NCI-H524 treated with DMSO at 0.1 percent for 48 hours (cell line): ENCODE measurements around the gene GOLT1B.

Source experiments
- DNase-seq: peaks from one replicate; lab custom pipeline; 2025; lab: John Stamatoyannopoulos, UW

GOLT1B gene

GRCh38 chr12:21523148-21523547 is 21.6 kb downstream of the GOLT1B start:
- DNase-seq = no peak

- DNase-seq = no peak
These were observed 24.5 kb downstream of the GOLT1B start, which contains the start of gene SPX for GRCh38 chr12:21526053-21526452. Gene SPX, plus strand, starts transcription at chr12:21526296. Its CDS starts 177 bp downstream, at chr12:21526473.

GRCh38 chr12:21526721-21527345 is 25.2 kb downstream of the GOLT1B start:
- DNase-seq = no peak

GRCh38 chr12:21527451-21528180 is 26.0 kb downstream of the GOLT1B start:
- peak; percentile 4 for DNase-seq

- no peak for DNase-seq
These were observed 27.4 kb downstream of the GOLT1B start for GRCh38 chr12:21528953-21529352.

GRCh38 chr12:21529456-21529855 is 27.9 kb downstream of the GOLT1B start:
- no peak for DNase-seq

- no peak for DNase-seq
These were observed 36.6 kb downstream of the GOLT1B start for GRCh38 chr12:21538061-21538653.

- DNase-seq = no peak
These were observed 38.2 kb downstream of the GOLT1B start for GRCh38 chr12:21539797-21540196.

- DNase-seq = no peak
These were observed 40.2 kb downstream of the GOLT1B start for GRCh38 chr12:21541773-21542172.

- no peak for DNase-seq
These were observed 40.8 kb downstream of the GOLT1B start for GRCh38 chr12:21542403-21542802.

- DNase-seq = no peak
These were observed 41.6 kb downstream of the GOLT1B start for GRCh38 chr12:21543151-21543550.

- no peak for DNase-seq
These were observed 44.0 kb downstream of the GOLT1B start for GRCh38 chr12:21545557-21545956.

GRCh38 chr12:21546716-21547115 is 45.1 kb downstream of the GOLT1B start:
- DNase-seq = no peak

- DNase-seq = no peak
These were observed 45.8 kb downstream of the GOLT1B start for GRCh38 chr12:21547437-21547836.

- DNase-seq = no peak
These were observed 50.4 kb downstream of the GOLT1B start for GRCh38 chr12:21551841-21552465.

- no peak for DNase-seq
These were observed 51.2 kb downstream of the GOLT1B start for GRCh38 chr12:21552635-21553328.

- DNase-seq = no peak
These were observed 51.7 kb downstream of the GOLT1B start for GRCh38 chr12:21553329-21553675.

- DNase-seq = no peak
These were observed 56.6 kb downstream of the GOLT1B start for GRCh38 chr12:21558100-21558679.

- DNase-seq = no peak
These were observed 58.4 kb downstream of the GOLT1B start for GRCh38 chr12:21559855-21560569.

GRCh38 chr12:21561158-21561557 is 59.6 kb downstream of the GOLT1B start:
- no peak for DNase-seq

- no peak for DNase-seq
These were observed 61.3 kb downstream of the GOLT1B start for GRCh38 chr12:21562859-21563258.
